Breast epithelium (tissue), 4 donors: Measurements from ENCODE around the gene MLLT1. TPM values are rescaled to one million over a fixed set of nuclear protein-coding genes. Genes with fewer than 3 reads are reported as not detected.
A peak's percentile ranks its signal among the peaks of the same experiment; 100 is the strongest.

Experiments used
- DNase-seq, 2 donors: peaks; one replicate each; pipeline ENCODE4 v3.0.0-alpha.2; 2019; ENCODE audit warnings: low spot score in 2 of 2
- H3K27ac ChIP-seq, 2 donors: fragments of 200-600 bp; sonication (generic) in 1 of 2; one replicate each; pipeline ENCODE4 v1.5.1; 2016 to 2019; ENCODE audit warnings: mild to moderate bottlenecking in 1 of 2
- H3K27me3 ChIP-seq, 2 donors: fragments of 200-600 bp; sonication (generic) in 1 of 2; one replicate each; pipeline versions ENCODE4 v1.5.1 to v1.6.0; 2017 to 2019; ENCODE audit warnings: control low read depth in 1 of 2, mild to moderate bottlenecking in 1 of 2
- H3K36me3 ChIP-seq: fragments of 200-600 bp; one replicate; pipeline ENCODE4 v1.5.1; 2019
- H3K4me1 ChIP-seq, 2 donors: fragments of 200-600 bp; sonication (generic); one replicate each; pipeline ENCODE4 v1.5.1; 2016 to 2019; ENCODE audit warnings: control low read depth in 1 of 2
- H3K4me3 ChIP-seq, 3 donors: fragments of 200-600 bp; sonication (generic); 1 replicate in 2 of 3; 2 replicates in 1 of 3; pipeline ENCODE4 v1.5.1; 2016 to 2019; ENCODE audit warnings: mild to moderate bottlenecking in 3 of 3, moderate library complexity in 2 of 3
- H3K9me3 ChIP-seq, 2 donors: fragments of 200-600 bp; sonication (generic) in 1 of 2; one replicate each; pipeline ENCODE4 v1.5.1; 2016 to 2019; ENCODE audit warnings: control low read depth in 1 of 2
- CTCF ChIP-seq, 3 donors: fragments of 450-650 bp; IDR thresholded peaks; one replicate each; pipeline ENCODE4 v1.5.1; 2016 to 2017; ENCODE audit warnings: antibody characterized with exemption in 3 of 3, mild to moderate bottlenecking in 3 of 3, moderate library complexity in 3 of 3
- POLR2A ChIP-seq: fragments of 450-650 bp; IDR thresholded peaks from one replicate; pipeline ENCODE4 v1.6.1; 2016; ENCODE audit warnings: antibody characterized with exemption, mild to moderate bottlenecking, moderate library complexity
- POLR2AphosphoS5 ChIP-seq, 3 donors: sonication (generic); formaldehyde crosslinking; IDR thresholded peaks; one replicate each; pipeline ENCODE4 v1.6.1; 2017; ENCODE audit warnings: antibody characterized with exemption in 3 of 3
- intact Hi-C: fragments of 100-400 bp; cut with DNase I; formaldehyde crosslinking; loops from one replicate; pipeline ENCODE4 v1.15.1; 2023; ENCODE audit warnings: low total_unique reads
- total RNA-seq, 3 donors: library from RNA; depleted of rRNA; stranded (reverse); fragments of >200 nt; gene quantifications; one replicate each; pipeline ENCODE4 v1.1.0, GENCODE V29; 2016

MLLT1 gene
- total RNA-seq, 3 donors from 2014 or later = 13.6 to 16.4 (median 13.8) TPM

- Histone ChIP-seq H3K36me3 (peaks cover 5% of the 10 kb centered on the region), H3K27me3 (no peaks in the 10 kb centered on the region), H3K9me3 (no peaks in the 10 kb centered on the region), H3K4me1 (no peaks in the 10 kb centered on the region), H3K27ac (no peak overlapping the region), H3K4me3 (no peak overlapping the region)
- DNase-seq = no peak
- no peak for TF ChIP-seq CTCF (IDR thresholded peaks at IDR 0.05)
- TF ChIP-seq POLR2A = no peak
- no peak for TF ChIP-seq POLR2AphosphoS5 (IDR thresholded peaks at IDR 0.05)
- intact Hi-C loops = loop anchor here (5.0 kb wide), 1 partner anchor 58 kb away; no protein-coding TSS in a partner anchor
These were observed 70.1 kb downstream of the MLLT1 start for GRCh38 chr19:6209680-6210079.

GRCh38 chr19:6209233-6209632 lies 70.5 kb downstream of the MLLT1 start:
- no peaks in the 10 kb centered on the region for H3K9me3 ChIP-seq
- peaks cover 5% of the 10 kb centered on the region for H3K36me3 ChIP-seq
- no peak overlapping the region for H3K4me3 ChIP-seq
- H3K27ac ChIP-seq = no peak overlapping the region
- TF ChIP-seq POLR2A = no peak
- no peak for TF ChIP-seq CTCF (IDR thresholded peaks at IDR 0.05)
- no peak for TF ChIP-seq POLR2AphosphoS5 (IDR thresholded peaks at IDR 0.05)
- DNase-seq = no peak
- peaks cover 0 to 1% of the 10 kb centered on the region in 2 donors for H3K4me1 ChIP-seq
- no peaks in the 10 kb centered on the region for H3K27me3 ChIP-seq
- intact Hi-C loops = loop anchor here (5.0 kb wide), 1 partner anchor 58 kb away; no protein-coding TSS in a partner anchor

- Histone ChIP-seq H3K27me3 (no peaks in the 10 kb centered on the region), H3K36me3 (no peaks in the 10 kb centered on the region), H3K4me3 (no peak overlapping the region), H3K4me1 (peaks cover 0 to 5% of the 10 kb centered on the region in 2 donors), H3K27ac (no peak overlapping the region), H3K9me3 (no peaks in the 10 kb centered on the region)
- DNase-seq = peak in 1 of 2 donors; percentile 38
- TF ChIP-seq POLR2AphosphoS5 (IDR thresholded peaks at IDR 0.05) (no peak), CTCF (IDR thresholded peaks at IDR 0.05) (no peak), POLR2A (no peak)
- intact Hi-C loops = loop anchor here (5.0 kb wide), 1 partner anchor 62 kb away; no protein-coding TSS in a partner anchor
These were observed 74.7 kb downstream of the MLLT1 start for GRCh38 chr19:6204866-6205723.

- Histone ChIP-seq H3K27ac (peak overlapping the region; percentile 48 to 52), H3K9me3 (no peaks in the 10 kb centered on the region), H3K4me3 (no peak overlapping the region), H3K27me3 (no peaks in the 10 kb centered on the region), H3K4me1 (peaks cover 0 to 5% of the 10 kb centered on the region in 2 donors), H3K36me3 (no peaks in the 10 kb centered on the region)
- intact Hi-C loops = no loop called here
- peak; percentile 50 to 52 for DNase-seq
- TF ChIP-seq POLR2A (no peak), POLR2AphosphoS5 (IDR thresholded peaks at IDR 0.05) (peak in 1 of 3 donors; percentile 12)
These were observed 75.6 kb downstream of the MLLT1 start for GRCh38 chr19:6204212-6204611.

GRCh38 chr19:6199240-6199994 lies 80.4 kb downstream of the MLLT1 start:
- intact Hi-C loops = no loop called here
- H3K36me3 ChIP-seq = no peaks in the 10 kb centered on the region
- TF ChIP-seq POLR2AphosphoS5 (IDR thresholded peaks at IDR 0.05) (peak in 1 of 3 donors; percentile 54), CTCF (IDR thresholded peaks at IDR 0.05) (peak; percentile 63 to 76 (median 73)), POLR2A (no peak)
- DNase-seq = peak; percentile 98
- no peaks in the 10 kb centered on the region for H3K9me3 ChIP-seq
- H3K4me1 ChIP-seq = peaks cover 0 to 5% of the 10 kb centered on the region in 2 donors
- H3K27ac ChIP-seq = peak overlapping the region; percentile 61 to 72
- H3K27me3 ChIP-seq = no peaks in the 10 kb centered on the region
- H3K4me3 ChIP-seq = peak overlapping the region; percentile 73 to 94 (median 75)
